Activated naive CD4-positive, alpha-beta T cell treated with anti-CD3 and anti-CD28 coated beads, Interleukin-2, amount 50 U/mL, for 72 hours (primary cell): ENCODE data around the gene GOLGA5. TPM values are rescaled to one million over a fixed set of nuclear protein-coding genes. Genes with fewer than 3 reads are reported as not detected.
"Not testable (repeated sequence)": the region's sequence is repeated elsewhere in the genome, so short reads cannot be mapped to it uniquely, and the experiment has no call there.

ENCODE experiments used
- ATAC-seq, 2 donors: fragments of 150-1000 bp; cut with Tn5 transposase; 2 replicates each; pipeline ENCODE4 v1.10.0; 2021; ENCODE audit warnings: mild to moderate bottlenecking in 2 of 2, moderate library complexity in 2 of 2
- DNase-seq, 2 donors: peaks; one replicate each; pipeline ENCODE4 v3.0.0; 2021 to 2022; ENCODE audit warnings: low spot score in 2 of 2
- H3K27ac Mint-ChIP-seq, 2 donors: one replicate each; pipeline ENCODE4 v1.8.0; 2022; ENCODE audit warnings: mild to moderate bottlenecking in 2 of 2, mixed read lengths in 2 of 2
- H3K36me3 Mint-ChIP-seq, 2 donors: one replicate each; pipeline ENCODE4 v1.8.0; 2022; ENCODE audit warnings: mixed read lengths in 2 of 2
- H3K9me3 Mint-ChIP-seq, 2 donors: one replicate each; pipeline ENCODE4 v1.8.0; 2022; ENCODE audit warnings: mixed read lengths in 2 of 2
- total RNA-seq, 2 donors: library from RNA; stranded (reverse); gene quantifications; one replicate each; pipeline ENCODE4 v1.2.3, GENCODE V29; 2022

The GOLGA5 gene
- total RNA-seq, 2 donors from 2014 or later: 13.5 to 17.6 TPM

DNA sequence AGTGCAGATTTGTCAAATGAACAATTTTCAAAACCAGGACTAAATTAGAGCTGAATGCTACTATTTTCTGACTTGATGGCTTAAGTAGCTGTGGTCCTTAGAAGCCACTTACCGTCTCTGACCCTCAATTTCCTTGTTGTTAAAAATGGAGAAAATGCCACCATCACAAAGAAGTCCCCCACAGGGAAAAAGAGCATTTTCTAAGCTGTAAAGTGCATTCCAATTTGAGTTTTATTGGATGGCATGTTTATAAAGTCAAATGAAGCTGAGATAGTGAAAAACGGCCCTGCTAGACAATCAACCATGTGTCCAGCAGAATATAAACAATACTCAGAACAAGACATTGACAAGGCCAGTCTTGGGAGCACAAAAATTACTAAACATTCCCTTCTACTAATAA, 53.6 kb downstream of the GOLGA5 start:
- Mint-ChIP-seq H3K27ac (peak overlapping the region in 1 of 2 donors; percentile 85), H3K36me3 (peaks cover 4 to 13% of the 10 kb centered on the region in 2 donors), H3K9me3 (peaks cover 4 to 5% of the 10 kb centered on the region in 2 donors)
- DNase-seq (no peak), ATAC-seq (no peak)

GRCh38 chr14:92848887-92849286, 54.8 kb downstream of the GOLGA5 start:
- ATAC-seq: no peak
- Mint-ChIP-seq H3K27ac (no peak overlapping the region), H3K36me3 (peaks cover 11 to 15% of the 10 kb centered on the region in 2 donors)

DNA sequence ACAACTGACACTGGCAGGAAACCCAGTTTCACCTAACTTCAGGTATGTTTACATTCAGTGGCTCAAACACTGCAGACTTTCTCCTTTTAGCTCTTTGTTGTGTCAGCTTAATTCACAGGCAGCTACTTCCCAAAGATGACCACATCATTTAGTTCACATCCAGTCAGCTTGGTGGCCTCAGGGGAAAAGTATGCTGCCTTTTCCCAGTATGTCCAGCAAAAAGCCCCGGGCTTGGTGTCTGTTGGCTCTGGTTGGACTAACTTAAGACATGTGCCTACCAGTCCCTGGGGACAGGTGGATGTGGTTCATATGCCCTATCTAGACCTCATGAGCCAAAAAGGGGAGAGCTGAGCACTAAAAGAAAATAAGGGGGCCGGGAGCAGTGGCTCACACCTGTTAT, 56.4 kb downstream of the GOLGA5 start:
- peaks cover 7 to 11% of the 10 kb centered on the region in 2 donors for H3K9me3 Mint-ChIP-seq
- no peak for DNase-seq
- no peak overlapping the region for H3K27ac Mint-ChIP-seq
- H3K36me3 Mint-ChIP-seq: peaks cover 18 to 19% of the 10 kb centered on the region in 2 donors
- ATAC-seq: no peak

More at GRCh38 chr14:92848887-92849286, 54.8 kb downstream of the GOLGA5 start:
- no peak for DNase-seq
- H3K9me3 Mint-ChIP-seq: peaks cover 5 to 6% of the 10 kb centered on the region in 2 donors

DNA sequence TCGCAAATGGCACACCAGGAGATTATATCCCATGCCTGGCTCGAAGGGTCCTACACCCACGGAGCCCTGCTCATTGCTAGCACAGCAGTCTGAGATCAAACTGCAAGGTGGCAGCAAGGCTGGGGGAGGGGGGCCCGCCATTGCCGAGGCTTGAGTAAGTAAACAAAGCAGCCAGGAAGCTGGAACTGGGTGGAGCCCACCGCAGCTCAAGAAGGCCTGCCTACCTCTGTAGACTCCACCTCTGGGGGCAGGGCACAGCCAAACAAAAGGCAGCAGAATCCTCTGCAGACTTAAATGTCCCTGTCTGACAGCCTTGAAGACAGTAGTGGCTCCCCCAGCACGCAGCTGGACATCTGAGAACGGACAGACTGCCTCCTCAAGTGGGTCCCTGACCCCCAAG, 59.0 kb downstream of the GOLGA5 start:
- peaks cover 12 to 17% of the 10 kb centered on the region in 2 donors for H3K36me3 Mint-ChIP-seq
- DNase-seq, ATAC-seq: not testable (repeated sequence)

DNA sequence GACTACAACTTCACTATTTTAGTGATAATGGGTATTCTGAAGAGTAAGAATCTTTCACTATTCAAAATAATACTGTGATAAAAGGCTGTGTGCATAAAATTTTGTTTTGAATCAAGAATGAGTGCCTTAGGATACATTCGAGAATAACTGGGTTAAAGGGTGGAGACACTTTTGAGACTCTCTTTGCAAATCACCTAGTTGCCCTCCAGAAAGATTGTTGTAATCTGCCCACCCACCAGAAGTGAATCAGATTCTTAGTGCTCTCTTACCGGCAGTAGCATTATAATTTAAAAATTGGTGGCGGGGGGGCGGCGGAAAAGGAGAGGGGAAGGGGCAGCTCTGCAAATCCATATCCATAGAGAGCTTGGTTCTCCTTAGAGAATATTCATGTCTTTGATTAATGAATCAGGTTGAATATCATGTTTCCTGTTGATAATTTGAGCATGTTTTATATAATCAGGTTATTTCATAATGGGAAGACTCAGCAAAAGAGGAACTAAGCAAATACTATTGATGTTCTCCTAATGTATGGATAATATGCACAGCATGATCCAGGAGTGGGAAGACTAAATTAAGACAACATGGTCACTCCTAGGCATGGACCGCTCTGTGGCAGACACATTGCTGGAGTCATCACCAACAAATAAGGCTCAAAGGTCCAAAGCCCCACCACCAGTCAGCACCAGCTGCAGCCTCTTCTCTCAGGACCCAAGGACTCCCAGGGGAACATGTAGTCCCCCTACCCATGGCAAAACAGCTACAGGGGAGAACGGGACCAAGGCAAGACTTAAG, 66.1 kb downstream of the GOLGA5 start:
- Mint-ChIP-seq H3K36me3 (peaks cover 0 to 5% of the 10 kb centered on the region in 2 donors), H3K27ac (no peak overlapping the region), H3K9me3 (peaks cover 5 to 7% of the 10 kb centered on the region in 2 donors)
- DNase-seq (no peak), ATAC-seq (no peak)

More for the DNA sequence above, 59.0 kb downstream of the GOLGA5 start:
- not testable (repeated sequence) for H3K27ac Mint-ChIP-seq
- H3K9me3 Mint-ChIP-seq: peaks cover 5 to 11% of the 10 kb centered on the region in 2 donors

GRCh38 chr14:92861856-92862745, 68.0 kb downstream of the GOLGA5 start:
- peaks cover 0 to 4% of the 10 kb centered on the region in 2 donors for H3K36me3 Mint-ChIP-seq
- no peak overlapping the region for H3K27ac Mint-ChIP-seq
- peaks cover 0 to 5% of the 10 kb centered on the region in 2 donors for H3K9me3 Mint-ChIP-seq
- ATAC-seq (no peak), DNase-seq (no peak)

- Mint-ChIP-seq H3K27ac (no peak overlapping the region), H3K9me3 (peaks cover 0 to 5% of the 10 kb centered on the region in 2 donors), H3K36me3 (peaks cover 0 to 4% of the 10 kb centered on the region in 2 donors)
- DNase-seq (no peak), ATAC-seq (no peak)
These were observed 69.4 kb downstream of the GOLGA5 start for GRCh38 chr14:92863286-92864080.

DNA sequence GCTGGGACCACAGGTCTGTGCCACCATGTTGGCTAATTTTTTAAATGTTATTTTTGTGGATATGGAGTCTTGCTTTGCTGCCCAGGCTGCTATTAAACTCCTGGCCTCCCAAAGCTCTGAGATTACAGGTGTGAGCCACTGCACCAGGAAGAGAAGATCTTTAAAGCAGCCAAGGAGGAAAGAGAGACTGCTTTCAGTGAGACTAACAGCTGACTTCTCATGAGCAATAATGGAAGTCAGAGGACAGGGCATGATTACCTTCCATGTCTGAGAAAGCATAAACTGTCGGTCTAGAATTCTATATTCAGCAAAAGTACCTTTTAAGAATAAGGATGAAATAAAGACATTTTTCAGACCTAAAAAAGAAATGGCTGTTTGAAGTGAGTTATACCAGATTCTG, 71.6 kb downstream of the GOLGA5 start:
- ATAC-seq (no peak), DNase-seq (no peak)
- peaks cover 0 to 4% of the 10 kb centered on the region in 2 donors for H3K36me3 Mint-ChIP-seq
- H3K27ac Mint-ChIP-seq: no peak overlapping the region
- peaks cover 0 to 5% of the 10 kb centered on the region in 2 donors for H3K9me3 Mint-ChIP-seq

GRCh38 chr14:92866181-92866752, 72.2 kb downstream of the GOLGA5 start:
- Mint-ChIP-seq H3K27ac (no peak overlapping the region), H3K36me3 (peaks cover 0 to 4% of the 10 kb centered on the region in 2 donors), H3K9me3 (peaks cover 0 to 5% of the 10 kb centered on the region in 2 donors)
- ATAC-seq (peak in 1 of 2 donors; percentile 43), DNase-seq (no peak)

DNA sequence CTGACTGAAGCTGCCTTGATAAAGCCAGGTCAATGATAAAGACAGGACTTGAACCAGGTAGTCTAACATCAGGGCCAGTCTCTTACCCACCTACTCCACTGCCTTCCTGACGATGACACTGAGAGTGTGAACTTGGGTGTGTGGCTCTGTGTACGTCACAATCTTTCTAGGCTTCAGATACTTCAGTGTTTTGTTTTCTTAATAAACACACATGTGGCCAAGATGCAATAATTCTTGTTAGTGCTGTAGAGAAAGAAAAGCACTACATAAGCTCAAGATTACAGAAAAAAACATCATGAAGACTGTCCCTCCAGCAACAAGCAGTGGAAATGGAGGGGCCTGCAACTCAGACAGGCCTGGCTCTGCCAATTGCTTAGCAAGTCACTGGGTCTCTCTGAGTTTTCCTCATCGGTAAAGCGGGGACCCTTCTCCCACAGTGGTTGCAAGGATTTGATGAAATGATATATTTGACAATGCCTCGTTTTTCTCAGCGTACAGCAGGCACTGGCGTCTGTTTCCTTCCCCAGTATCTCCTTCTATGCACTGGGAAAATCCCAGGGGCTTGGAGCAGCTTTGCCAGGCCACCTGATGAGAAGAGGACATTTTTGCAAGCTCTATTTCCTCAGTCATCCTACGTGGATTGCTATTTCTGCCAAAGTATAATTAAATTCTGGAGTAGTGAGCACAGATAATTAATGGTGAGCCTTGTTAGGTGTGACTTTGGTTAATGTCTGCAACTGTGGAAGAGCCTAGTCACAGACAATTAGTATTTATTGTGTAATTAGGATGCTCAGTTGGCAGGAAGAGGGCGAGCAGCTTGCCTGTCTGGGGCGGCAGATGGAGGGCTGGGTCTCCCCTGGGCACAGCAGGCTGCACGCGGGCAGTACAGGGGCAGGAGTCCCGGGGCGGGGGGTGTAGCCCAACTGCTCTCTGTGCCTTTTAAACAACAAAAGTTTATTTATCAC, 73.1 kb downstream of the GOLGA5 start:
- ATAC-seq (no peak), DNase-seq (no peak)
- H3K36me3 Mint-ChIP-seq: peaks cover 0 to 4% of the 10 kb centered on the region in 2 donors
- H3K27ac Mint-ChIP-seq: no peak overlapping the region
- H3K9me3 Mint-ChIP-seq: peaks cover 0 to 5% of the 10 kb centered on the region in 2 donors

DNA sequence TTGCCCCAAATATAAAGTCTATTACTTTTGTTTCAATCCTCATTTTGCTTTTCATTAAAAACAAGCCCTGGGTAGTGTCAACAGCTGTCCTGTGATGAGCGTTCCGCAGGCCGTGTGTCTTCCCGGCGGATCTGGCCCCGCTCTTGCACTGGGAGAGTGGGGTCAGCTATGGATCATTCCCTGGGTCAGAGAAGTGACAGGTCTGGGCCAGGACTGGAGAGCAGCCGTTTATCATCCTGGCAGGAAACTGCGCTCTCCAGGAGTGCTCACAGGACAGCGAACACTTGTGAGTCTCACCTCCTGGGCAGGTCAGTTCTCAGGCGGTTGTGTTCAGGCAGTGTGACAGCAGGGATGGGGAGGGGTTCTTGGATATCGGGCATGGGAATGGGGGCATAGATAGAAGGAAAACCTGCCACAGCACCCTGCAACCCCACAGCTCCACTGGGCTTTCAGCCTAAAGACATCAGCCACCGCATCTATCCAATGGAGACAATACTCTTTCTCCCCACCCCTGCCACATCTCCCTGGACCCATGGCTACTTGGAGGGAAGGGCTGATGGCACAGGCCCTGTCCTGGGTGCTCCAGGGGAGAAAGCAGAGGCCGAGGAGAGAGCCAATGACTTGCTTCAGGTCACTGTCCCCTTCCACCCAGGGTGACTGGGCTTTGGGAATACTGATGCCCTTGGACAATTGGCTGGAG, 81.0 kb downstream of the GOLGA5 start:
- no peak overlapping the region for H3K27ac Mint-ChIP-seq
- H3K9me3 Mint-ChIP-seq: no peaks in the 10 kb centered on the region
- no peaks in the 10 kb centered on the region for H3K36me3 Mint-ChIP-seq
- no peak for ATAC-seq
- DNase-seq: no peak

GRCh38 chr14:92877757-92878431, 83.8 kb downstream of the GOLGA5 start:
- no peak for ATAC-seq
- no peak overlapping the region for H3K27ac Mint-ChIP-seq
- H3K36me3 Mint-ChIP-seq: no peaks in the 10 kb centered on the region
- no peaks in the 10 kb centered on the region for H3K9me3 Mint-ChIP-seq
- no peak for DNase-seq

DNA sequence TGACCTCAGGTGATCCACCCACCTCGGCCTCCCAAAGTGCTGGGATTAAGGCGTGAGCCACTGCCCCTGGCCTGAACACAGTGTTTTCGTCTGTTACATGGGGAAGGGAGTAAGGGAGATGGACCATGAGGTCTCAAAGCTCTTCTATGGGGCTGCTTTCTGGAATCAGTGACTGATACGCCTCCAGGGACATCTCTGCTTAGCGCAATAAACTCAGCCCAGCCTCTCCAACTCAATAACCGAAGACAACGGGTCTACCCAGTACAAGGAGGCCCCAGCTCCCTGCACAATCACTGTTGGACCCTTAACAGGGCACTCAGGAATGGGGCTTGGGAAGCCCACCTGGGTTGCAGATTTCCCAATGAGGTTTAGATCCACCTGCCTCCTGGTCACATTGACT, 86.2 kb downstream of the GOLGA5 start:
- ATAC-seq (no peak), DNase-seq (no peak)
- Mint-ChIP-seq H3K36me3 (no peaks in the 10 kb centered on the region), H3K9me3 (no peaks in the 10 kb centered on the region), H3K27ac (no peak overlapping the region)

DNA sequence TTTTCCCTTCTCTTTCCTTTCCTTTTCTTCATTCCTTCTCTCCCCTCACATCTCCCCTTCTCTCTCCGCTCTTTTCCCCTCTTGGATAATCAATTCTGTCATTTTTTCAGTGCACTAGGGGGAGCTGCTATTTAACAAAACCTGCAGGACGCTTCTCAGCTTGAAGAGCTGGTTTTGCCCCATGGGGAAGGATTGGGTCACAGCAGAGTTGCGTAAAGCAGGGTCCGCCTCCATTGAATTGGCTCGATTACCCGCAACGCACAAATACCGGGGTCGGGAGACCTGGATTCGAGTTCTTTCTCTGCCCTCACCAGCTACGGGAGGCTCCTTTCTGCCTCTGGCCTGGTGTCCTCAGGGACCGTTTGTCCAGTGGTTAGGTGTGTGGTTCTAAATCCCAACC, 86.7 kb downstream of the GOLGA5 start:
- no peaks in the 10 kb centered on the region for H3K9me3 Mint-ChIP-seq
- DNase-seq (no peak), ATAC-seq (no peak)
- H3K27ac Mint-ChIP-seq: no peak overlapping the region
- H3K36me3 Mint-ChIP-seq: no peaks in the 10 kb centered on the region
